ENCODE data around the gene HIVEP3.

HIVEP3 gene

GRCh38 chr1:41749991-41750745 is 168.6 kb downstream of the HIVEP3 start:
- no peak for FAIRE-seq

- no peak for FAIRE-seq
Measured at GRCh38 chr1:41745022-41745421, 173.7 kb downstream of the HIVEP3 start.

- no peak for FAIRE-seq
Measured at GRCh38 chr1:41743366-41743765, 175.4 kb downstream of the HIVEP3 start.

- FAIRE-seq = no peak
Measured at GRCh38 chr1:41742219-41742618, 176.5 kb downstream of the HIVEP3 start.

- FAIRE-seq = no peak
Measured at GRCh38 chr1:41741244-41741643, 177.5 kb downstream of the HIVEP3 start.

- FAIRE-seq = no peak
Measured at GRCh38 chr1:41740630-41741239, 178.0 kb downstream of the HIVEP3 start.

GRCh38 chr1:41740058-41740457 is 178.7 kb downstream of the HIVEP3 start:
- no peak for FAIRE-seq

- FAIRE-seq = no peak
Measured at GRCh38 chr1:41739061-41739955, 179.4 kb downstream of the HIVEP3 start.

- no peak for FAIRE-seq
Measured at GRCh38 chr1:41738475-41738874, 180.2 kb downstream of the HIVEP3 start.

- FAIRE-seq = no peak
Measured at GRCh38 chr1:41738006-41738405, 180.7 kb downstream of the HIVEP3 start.

GRCh38 chr1:41735631-41736260 is 183.0 kb downstream of the HIVEP3 start:
- FAIRE-seq = no peak

- FAIRE-seq = no peak
Measured at GRCh38 chr1:41735139-41735538, 183.6 kb downstream of the HIVEP3 start.

- FAIRE-seq = no peak
Measured at GRCh38 chr1:41734201-41734970, 184.3 kb downstream of the HIVEP3 start.

- no peak for FAIRE-seq
Measured at GRCh38 chr1:41733725-41734124, 185.0 kb downstream of the HIVEP3 start.

GRCh38 chr1:41733021-41733420 is 185.7 kb downstream of the HIVEP3 start:
- FAIRE-seq = no peak

- no peak for FAIRE-seq
Measured at GRCh38 chr1:41731516-41732030, 187.1 kb downstream of the HIVEP3 start.

GRCh38 chr1:41730806-41731205 is 187.9 kb downstream of the HIVEP3 start:
- FAIRE-seq = no peak

GRCh38 chr1:41728403-41729202 is 190.1 kb downstream of the HIVEP3 start:
- no peak for FAIRE-seq

- FAIRE-seq = no peak
Measured at GRCh38 chr1:41727749-41728115, 191.0 kb downstream of the HIVEP3 start.

- FAIRE-seq = no peak
Measured at GRCh38 chr1:41726899-41727748, 191.6 kb downstream of the HIVEP3 start.
